Adrenal gland (tissue), 12 donors: ENCODE data around the gene DNAJC3. TPM values are rescaled to one million over a fixed set of nuclear protein-coding genes. Genes with fewer than 3 reads are reported as not detected.

Source experiments
- DNase-seq, 7 donors: peaks; one replicate each; pipeline ENCODE4 v3.0.0-alpha.2; 2019 to 2020
- H3K27ac ChIP-seq, 5 donors: fragments of 200-600 bp; sonication (generic) in 4 of 5; 1 replicate in 3 of 5; 2 replicates in 2 of 5; pipeline versions ENCODE4 v1.5.1 to v1.8.0; 2016 to 2020; ENCODE audit warnings: mild to moderate bottlenecking in 1 of 5
- H3K27me3 ChIP-seq: fragments of 200-600 bp; 2 replicates; pipeline ENCODE4 v1.8.0; 2021
- H3K36me3 ChIP-seq, 2 donors: fragments of 200-600 bp; replicated peaks in 1 of 2; 1 replicate in 1 of 2; 2 replicates in 1 of 2; pipeline versions ENCODE4 v1.5.1 to v1.8.0; 2018 to 2022
- H3K4me1 ChIP-seq, 2 donors: fragments of 200-600 bp; replicated peaks in 1 of 2; 1 replicate in 1 of 2; 2 replicates in 1 of 2; pipeline versions ENCODE4 v1.5.1 to v1.8.0; 2018 to 2021
- H3K4me3 ChIP-seq, 4 donors: fragments of 200-600 bp; sonication (generic) in 3 of 4; one replicate each; pipeline ENCODE4 v1.5.1; 2016 to 2018
- H3K9me3 ChIP-seq, 3 donors: fragments of 200-600 bp; sonication (generic) in 1 of 3; replicated peaks in 1 of 3; 1 replicate in 2 of 3; 2 replicates in 1 of 3; pipeline versions ENCODE4 v1.5.1 to v1.8.0; 2016 to 2021
- CTCF ChIP-seq, 6 experiments: fragments of 450-650 bp in 4 of 6; fragments of 200-600 bp in 2 of 6; sonication (generic) in 1 of 6; IDR thresholded peaks; 1 replicate in 5 of 6; 2 replicates in 1 of 6; pipeline versions ENCODE4 v1.5.1 to v1.8.0; 2016 to 2021; ENCODE audit warnings: antibody characterized with exemption in 6 of 6, mild to moderate bottlenecking in 2 of 6, moderate library complexity in 1 of 6
- POLR2A ChIP-seq, 2 donors: fragments of 450-650 bp; IDR thresholded peaks; one replicate each; pipeline ENCODE4 v1.6.1; 2017; ENCODE audit warnings: antibody characterized with exemption in 2 of 2, mild to moderate bottlenecking in 2 of 2, moderate library complexity in 1 of 2
- WGBS, 4 donors: extraction: QIAGEN DNeasy Blood & Tissue Kit in 2 of 4; methylation state at CpG; one replicate each; pipeline versions ENCODE4 v1.1.5 to v1.1.7; 2013 to 2017; 5-methylcytosine and 5-hydroxymethylcytosine counted together
- intact Hi-C, 2 donors: fragments of 100-400 bp; cut with DNase I; formaldehyde crosslinking; loops; one replicate each; pipeline versions ENCODE4 v1.14.1 to v1.15.0; 2022 to 2023
- polyA plus RNA-seq, 3 donors: library from polyadenylated mRNA; stranded (reverse); fragments of 200-250 nt in 2 of 3; fragments of 350-450 nt in 1 of 3; fragmentation: Illumina TruSeq in 1 of 3; extraction: RNeasy Lipid Tissue Mini Kit (QIAGEN cat#74804) in 1 of 3; gene quantifications; one replicate each; pipeline ENCODE4 v1.2.3, GENCODE V29; 2013 to 2014
- total RNA-seq, 9 donors: library from RNA; depleted of rRNA in 4 of 9; stranded (reverse); fragments of >200 nt in 4 of 9; fragments of 120-200 nt in 1 of 9; fragmentation: NEBNext Ultra II Directional in 1 of 9; extraction: Animal tissue kit (Norgen Biotek cat#: 25700) in 1 of 9; gene quantifications; one replicate each; pipeline versions ENCODE4 v1.1.0 to v1.2.4, GENCODE V29; 2013 to 2023
- donor health status: healthy with polysubstance abuse.
- donor health status: Bipolar disorder and iron deficiency.
- donor health status: DM: yes; HTN: yes; CAD: no.
- donor health status: DM: no; HTN: no; CAD: no.
- donor health status: DM: no; HTN: no; CAD: no.
- donor health status: DM: yes; HTN: yes; CAD: no.

Gene DNAJC3
- total and polyA plus RNA-seq, 12 donors, result 8.7 to 99.0 (median 46.6) TPM

GRCh38 chr13:95671597-95671996 is 5.3 kb upstream of the DNAJC3 start:
- H3K4me3 ChIP-seq, result no peak overlapping the region
- intact Hi-C loops, result no loop called here
- DNase-seq, result no peak
- H3K36me3 ChIP-seq, result no peaks in the 10 kb centered on the region
- WGBS, 4 donors, result 93 to 100% (median 98%) methylated on average over 5 of the region's 5 CpGs
- no peak overlapping the region for H3K27ac ChIP-seq
- no peaks in the 10 kb centered on the region for H3K27me3 ChIP-seq
- no peak for TF ChIP-seq POLR2A (IDR thresholded peaks at IDR 0.05)
- no peak for TF ChIP-seq CTCF (IDR thresholded peaks at IDR 0.05)
- H3K4me1 ChIP-seq, result peaks cover 0 to 12% of the 10 kb centered on the region in 2 donors
- peaks cover 0 to 16% (median 0%) of the 10 kb centered on the region in 3 donors for H3K9me3 ChIP-seq

- TF ChIP-seq CTCF (IDR thresholded peaks at IDR 0.05), result no peak
- intact Hi-C loops, result no loop called here
- peaks cover 6 to 43% of the 10 kb centered on the region in 2 donors for H3K4me1 ChIP-seq
- H3K9me3 ChIP-seq, result no peaks in the 10 kb centered on the region
- no peaks in the 10 kb centered on the region for H3K36me3 ChIP-seq
- 0% methylated on average over 26 to 32 of the region's 32 CpGs for WGBS, 4 donors
- peak overlapping the region; percentile 88 to 98 (median 95) for H3K27ac ChIP-seq
- no peaks in the 10 kb centered on the region for H3K27me3 ChIP-seq
- peak overlapping the region; percentile 38 to 97 (median 62) for H3K4me3 ChIP-seq
- DNase-seq, result peak; percentile 23 to 67 (median 45)
Measured at GRCh38 chr13:95676105-95676761, 706 bp upstream of the DNAJC3 start.

GRCh38 chr13:95677564-95678266 is 776 bp downstream of the DNAJC3 start:
- 0 to 2% (median 1%) methylated on average over 21 to 30 of the region's 30 CpGs for WGBS, 4 donors
- Histone ChIP-seq H3K27ac (peak overlapping the region; percentile 89 to 98 (median 95)), H3K27me3 (no peaks in the 10 kb centered on the region), H3K4me1 (peaks cover 6 to 50% of the 10 kb centered on the region in 2 donors), H3K36me3 (no peaks in the 10 kb centered on the region), H3K9me3 (no peaks in the 10 kb centered on the region), H3K4me3 (peak overlapping the region; percentile 40 to 97 (median 86))
- TF ChIP-seq CTCF (IDR thresholded peaks at IDR 0.05) (no peak), POLR2A (IDR thresholded peaks at IDR 0.05) (peak in 1 of 2 donors; percentile 7)
- peak in 3 of 7 donors; percentile 13 to 69 (median 61) for DNase-seq
- intact Hi-C loops, result no loop called here

GRCh38 chr13:95678967-95679366 is 2.0 kb downstream of the DNAJC3 start:
- TF ChIP-seq CTCF (IDR thresholded peaks at IDR 0.05) (no peak), POLR2A (IDR thresholded peaks at IDR 0.05) (no peak)

More at GRCh38 chr13:95678967-95679366, 2.0 kb downstream of the DNAJC3 start:
- H3K4me1 ChIP-seq, result peaks cover 6 to 50% of the 10 kb centered on the region in 2 donors
- 82 to 89% (median 86%) methylated on average over 4 of the region's 4 CpGs for WGBS, 4 donors
- intact Hi-C loops, result no loop called here
- no peak for DNase-seq
- H3K27ac ChIP-seq, result no peak overlapping the region
- H3K4me3 ChIP-seq, result peak overlapping the region in 1 of 4 donors; percentile 97
- no peaks in the 10 kb centered on the region for H3K27me3 ChIP-seq
- no peaks in the 10 kb centered on the region for H3K9me3 ChIP-seq
- H3K36me3 ChIP-seq, result no peaks in the 10 kb centered on the region
